ENCODE measurements around the gene UBE2J2. TPM values are rescaled to one million over a fixed set of nuclear protein-coding genes. Genes with fewer than 3 reads are reported as not detected.

The UBE2J2 gene
- total and polyA plus RNA-seq, 4 donors: 21.0 to 30.4 (median 25.8) TPM

DNA sequence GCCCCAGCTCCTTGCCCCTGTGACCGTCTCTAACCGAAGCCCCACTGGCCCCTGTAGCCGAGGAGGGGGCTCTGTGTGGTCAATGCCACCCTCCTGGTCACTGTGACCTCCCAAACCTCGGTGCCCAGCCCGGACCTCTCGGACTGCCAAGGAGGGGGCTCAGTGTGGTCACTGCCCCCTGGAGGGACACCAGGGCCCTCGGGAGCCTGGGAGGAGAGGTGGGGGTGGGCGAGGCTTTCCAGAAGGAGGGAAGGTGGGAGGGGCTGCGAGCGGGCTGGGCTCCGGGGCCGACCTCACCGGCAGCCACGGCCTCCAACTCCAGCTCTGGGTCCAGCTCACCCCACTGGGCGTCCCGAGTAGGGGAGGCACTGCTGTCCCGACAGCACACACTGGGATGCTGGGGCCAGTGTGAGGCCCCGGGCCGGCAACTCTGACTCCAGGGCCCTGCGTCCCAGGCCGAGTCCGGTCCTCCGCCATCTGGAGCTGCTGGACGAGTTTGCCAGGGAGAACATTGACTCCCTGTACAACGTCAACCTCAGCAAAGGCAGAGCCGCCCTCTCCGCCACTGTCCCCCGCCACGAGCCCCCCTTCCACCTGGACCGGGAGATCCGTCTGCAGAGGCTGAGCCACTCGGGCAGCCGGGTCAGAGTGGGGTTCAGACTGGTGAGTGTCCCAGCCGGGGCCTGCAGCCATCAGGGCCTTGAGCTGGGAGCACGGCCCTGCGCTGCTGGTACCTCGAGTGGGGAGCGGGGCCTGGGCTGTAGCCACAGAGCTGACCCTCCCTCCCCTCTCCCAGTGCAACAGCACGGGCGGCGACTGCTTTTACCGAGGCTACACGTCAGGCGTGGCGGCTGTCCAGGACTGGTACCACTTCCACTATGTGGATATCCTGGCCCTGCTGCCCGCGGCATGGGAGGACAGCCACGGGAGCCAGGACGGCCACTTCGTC lies 12.9 kb upstream of the UBE2J2 start:
- Histone ChIP-seq H3K36me3 (ENCODE audit: control insufficient read depth in 4 of 4, insufficient read depth in 3 of 4, low read depth in 1 of 4, low read length in 3 of 4) (no peaks in the 10 kb centered on the region), H3K9ac (ENCODE audit: low read depth in 1 of 2, low read length in 2 of 2) (no peak overlapping the region), H3K9me3 (ENCODE audit: control insufficient read depth in 4 of 4, low read length in 3 of 4) (no peaks in the 10 kb centered on the region), H3K27ac (ENCODE audit: low read depth in 1 of 2, low read length in 2 of 2) (no peak overlapping the region), H3K4me3 (ENCODE audit: low read depth in 1 of 3, low read length in 3 of 3) (no peak overlapping the region), H3K27me3 (ENCODE audit: control insufficient read depth in 4 of 4, insufficient read depth in 4 of 4, low read length in 3 of 4) (no peaks in the 10 kb centered on the region), H3K4me1 (ENCODE audit: control insufficient read depth in 4 of 4, insufficient read depth in 4 of 4, low read length in 3 of 4) (peaks cover 4 to 22% (median 14%) of the 10 kb centered on the region in 4 donors)
- 73% methylated on average over 50 of the region's 50 CpGs for WGBS
- DNase-seq (ENCODE audit: low spot score): no peak
- TF ChIP-seq EGR1 (IDR thresholded peaks at IDR 0.05; ENCODE audit: low read depth in 2 of 2): no peak
- TF ChIP-seq TAF1 (conservative IDR thresholded peaks at IDR 0.05): no peak
- TF ChIP-seq YY1 (IDR thresholded peaks at IDR 0.05): no peak

DNA sequence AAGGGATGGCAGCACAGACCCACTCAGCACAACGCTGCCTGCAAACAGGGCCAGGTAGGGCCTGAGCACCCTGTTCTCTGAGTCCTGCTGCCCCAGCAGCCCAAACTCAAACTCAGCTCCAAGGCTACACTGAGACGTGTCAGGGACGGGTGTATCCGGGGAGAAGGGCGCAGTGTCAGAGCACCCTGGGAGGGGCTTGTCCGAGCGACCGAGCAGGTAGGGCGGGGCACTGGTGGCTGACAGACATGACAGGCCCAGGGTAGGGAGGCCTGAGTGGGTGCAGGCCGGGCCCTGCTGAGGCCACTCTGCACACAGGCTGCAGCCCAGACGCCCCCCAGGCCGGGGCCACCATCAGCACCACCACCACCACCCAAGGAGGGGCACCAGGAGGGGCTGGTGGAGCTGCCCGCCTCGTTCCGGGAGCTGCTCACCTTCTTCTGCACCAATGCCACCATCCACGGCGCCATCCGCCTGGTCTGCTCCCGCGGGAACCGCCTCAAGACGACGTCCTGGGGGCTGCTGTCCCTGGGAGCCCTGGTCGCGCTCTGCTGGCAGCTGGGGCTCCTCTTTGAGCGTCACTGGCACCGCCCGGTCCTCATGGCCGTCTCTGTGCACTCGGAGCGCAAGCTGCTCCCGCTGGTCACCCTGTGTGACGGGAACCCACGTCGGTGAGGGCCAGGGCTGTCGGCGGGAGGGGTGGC lies 12.1 kb upstream of the UBE2J2 start:
- no peaks in the 10 kb centered on the region for H3K36me3 ChIP-seq (ENCODE audit: control insufficient read depth in 4 of 4, insufficient read depth in 3 of 4, low read depth in 1 of 4, low read length in 3 of 4)
- H3K27me3 ChIP-seq (ENCODE audit: control insufficient read depth in 4 of 4, insufficient read depth in 4 of 4, low read length in 3 of 4): no peaks in the 10 kb centered on the region
- H3K4me1 ChIP-seq (ENCODE audit: control insufficient read depth in 4 of 4, insufficient read depth in 4 of 4, low read length in 3 of 4): peaks cover 9 to 25% (median 18%) of the 10 kb centered on the region in 4 donors
- WGBS: 78% methylated on average over 37 of the region's 37 CpGs
- H3K27ac ChIP-seq (ENCODE audit: low read depth in 1 of 2, low read length in 2 of 2): no peak overlapping the region
- H3K9ac ChIP-seq (ENCODE audit: low read depth in 1 of 2, low read length in 2 of 2): no peak overlapping the region
- H3K4me3 ChIP-seq (ENCODE audit: low read depth in 1 of 3, low read length in 3 of 3): no peak overlapping the region
- no peaks in the 10 kb centered on the region for H3K9me3 ChIP-seq (ENCODE audit: control insufficient read depth in 4 of 4, low read length in 3 of 4)
- no peak for TF ChIP-seq NR2F2 (IDR thresholded peaks at IDR 0.05)
- TF ChIP-seq RAD21 (IDR thresholded peaks at IDR 0.05): no peak
- TF ChIP-seq, protein P1, sequence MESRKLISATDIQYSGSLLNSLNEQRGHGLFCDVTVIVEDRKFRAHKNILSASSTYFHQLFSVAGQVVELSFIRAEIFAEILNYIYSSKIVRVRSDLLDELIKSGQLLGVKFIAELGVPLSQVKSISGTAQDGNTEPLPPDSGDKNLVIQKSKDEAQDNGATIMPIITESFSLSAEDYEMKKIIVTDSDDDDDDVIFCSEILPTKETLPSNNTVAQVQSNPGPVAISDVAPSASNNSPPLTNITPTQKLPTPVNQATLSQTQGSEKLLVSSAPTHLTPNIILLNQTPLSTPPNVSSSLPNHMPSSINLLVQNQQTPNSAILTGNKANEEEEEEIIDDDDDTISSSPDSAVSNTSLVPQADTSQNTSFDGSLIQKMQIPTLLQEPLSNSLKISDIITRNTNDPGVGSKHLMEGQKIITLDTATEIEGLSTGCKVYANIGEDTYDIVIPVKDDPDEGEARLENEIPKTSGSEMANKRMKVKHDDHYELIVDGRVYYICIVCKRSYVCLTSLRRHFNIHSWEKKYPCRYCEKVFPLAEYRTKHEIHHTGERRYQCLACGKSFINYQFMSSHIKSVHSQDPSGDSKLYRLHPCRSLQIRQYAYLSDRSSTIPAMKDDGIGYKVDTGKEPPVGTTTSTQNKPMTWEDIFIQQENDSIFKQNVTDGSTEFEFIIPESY (IDR thresholded peaks at IDR 0.05): no peak
- TF ChIP-seq TAF1 (conservative IDR thresholded peaks at IDR 0.05): no peak
- TF ChIP-seq MAX (IDR thresholded peaks at IDR 0.05): no peak
- TF ChIP-seq CTCF (IDR thresholded peaks at IDR 0.05; ENCODE audit: low read depth, low read length, missing input control): no peak
- no peak for TF ChIP-seq RXRA (IDR thresholded peaks at IDR 0.05)
- no peak for TF ChIP-seq SP1 (IDR thresholded peaks at IDR 0.05)
- no peak for TF ChIP-seq JUND (IDR thresholded peaks at IDR 0.05)
- no peak for TF ChIP-seq YY1 (IDR thresholded peaks at IDR 0.05)
- no peak for TF ChIP-seq FOXA2 (IDR thresholded peaks at IDR 0.05)
- TF ChIP-seq GABPA (IDR thresholded peaks at IDR 0.05 in 1 of 2, conservative IDR thresholded peaks at IDR 0.05 in 1 of 2): no peak
- TF ChIP-seq HNF4A (conservative IDR thresholded peaks at IDR 0.05): no peak
- DNase-seq (ENCODE audit: low spot score): no peak
